ENCODE data around the gene EHD2.
A peak's percentile ranks its signal among the peaks of the same experiment; 100 is the strongest.

DNA sequence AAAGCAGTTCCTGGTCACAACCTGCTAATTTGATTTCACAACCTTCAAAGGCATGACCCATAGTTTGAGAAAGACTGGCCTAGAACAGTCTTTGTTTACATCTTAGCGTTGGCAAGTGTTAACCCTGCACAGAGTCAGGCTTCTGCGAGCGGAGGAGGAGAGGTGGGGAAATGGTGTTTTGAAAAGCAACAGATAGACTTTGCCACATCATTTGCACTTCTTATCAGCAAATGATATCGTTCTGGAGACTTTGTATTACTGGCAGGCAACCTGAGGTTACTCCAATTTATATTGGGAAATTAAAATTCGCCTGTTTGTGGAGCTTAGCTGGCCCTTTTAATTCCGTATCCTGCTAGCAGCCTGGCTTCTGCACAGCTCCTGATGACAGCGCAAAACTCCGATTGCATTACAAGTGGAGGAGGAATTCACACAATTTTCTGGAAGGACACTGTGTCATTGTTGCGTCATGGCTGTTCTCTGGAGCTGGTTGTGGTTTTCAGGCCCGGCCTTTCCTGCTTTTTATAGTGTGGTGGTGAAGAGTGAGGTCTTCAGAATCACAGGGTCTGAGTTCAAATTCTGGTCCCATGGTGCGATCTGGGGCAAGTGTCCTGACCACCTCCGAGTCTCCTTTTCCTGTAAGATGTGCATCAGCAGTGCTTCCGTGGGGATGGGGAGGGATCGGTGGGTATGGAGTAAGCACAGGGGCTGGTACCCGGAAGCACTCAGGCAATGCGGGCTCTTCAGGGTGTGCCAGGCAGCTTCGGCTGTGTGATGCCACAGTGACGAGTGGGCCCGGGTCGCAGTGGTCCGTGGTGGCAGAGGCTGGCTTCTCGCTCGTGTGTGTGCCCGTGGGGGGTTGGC is 49.1 kb upstream of the EHD2 start:
- TF ChIP-seq, protein P1, sequence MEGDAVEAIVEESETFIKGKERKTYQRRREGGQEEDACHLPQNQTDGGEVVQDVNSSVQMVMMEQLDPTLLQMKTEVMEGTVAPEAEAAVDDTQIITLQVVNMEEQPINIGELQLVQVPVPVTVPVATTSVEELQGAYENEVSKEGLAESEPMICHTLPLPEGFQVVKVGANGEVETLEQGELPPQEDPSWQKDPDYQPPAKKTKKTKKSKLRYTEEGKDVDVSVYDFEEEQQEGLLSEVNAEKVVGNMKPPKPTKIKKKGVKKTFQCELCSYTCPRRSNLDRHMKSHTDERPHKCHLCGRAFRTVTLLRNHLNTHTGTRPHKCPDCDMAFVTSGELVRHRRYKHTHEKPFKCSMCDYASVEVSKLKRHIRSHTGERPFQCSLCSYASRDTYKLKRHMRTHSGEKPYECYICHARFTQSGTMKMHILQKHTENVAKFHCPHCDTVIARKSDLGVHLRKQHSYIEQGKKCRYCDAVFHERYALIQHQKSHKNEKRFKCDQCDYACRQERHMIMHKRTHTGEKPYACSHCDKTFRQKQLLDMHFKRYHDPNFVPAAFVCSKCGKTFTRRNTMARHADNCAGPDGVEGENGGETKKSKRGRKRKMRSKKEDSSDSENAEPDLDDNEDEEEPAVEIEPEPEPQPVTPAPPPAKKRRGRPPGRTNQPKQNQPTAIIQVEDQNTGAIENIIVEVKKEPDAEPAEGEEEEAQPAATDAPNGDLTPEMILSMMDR (IDR thresholded peaks at IDR 0.05) = peak in 1 of 4 experiments; percentile 5
- peak in 1 of 2 donors; percentile 7 for TF ChIP-seq POLR2A (IDR thresholded peaks at IDR 0.05)
